NT2/D1 (cell line): Measurements from ENCODE around the gene NKD1.

Experiments used
- SUZ12 ChIP-seq: IDR thresholded peaks from 2 replicates; pipeline ENCODE4 v1.6.1; 2011; ENCODE audit not compliant: insufficient read length, insufficient read depth; ENCODE audit errors: extremely low read depth
- YY1 ChIP-seq: IDR thresholded peaks from 2 replicates; pipeline ENCODE4 v1.6.1; 2011; ENCODE audit not compliant: insufficient read length, insufficient read depth
- ZNF274 ChIP-seq: IDR thresholded peaks from 2 replicates; pipeline ENCODE4 v1.6.1; 2011; ENCODE audit warnings: mild to moderate bottlenecking, low read depth, low read length

DNA sequence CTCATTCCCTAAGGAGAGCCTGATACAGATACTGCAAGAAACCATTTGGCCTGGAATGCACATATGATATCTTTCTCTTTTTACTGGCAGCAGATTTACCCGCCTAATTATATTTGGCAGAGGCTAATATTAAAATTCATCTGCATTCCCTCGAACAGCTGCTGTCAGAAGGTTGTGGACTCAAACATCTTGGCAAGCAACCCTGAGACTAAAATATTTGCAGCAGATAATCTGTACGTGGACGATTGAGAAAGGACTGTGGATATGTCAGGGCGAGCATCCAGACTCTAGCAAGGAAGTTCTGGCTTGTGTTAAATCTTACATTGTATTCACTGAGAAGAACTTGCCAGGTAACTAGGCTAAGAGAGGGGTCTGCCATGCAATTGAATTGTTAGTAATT is 67.7 kb downstream of the NKD1 start:
- TF ChIP-seq YY1: no peak
- no peak for TF ChIP-seq ZNF274
- no peak for TF ChIP-seq SUZ12
